HG03575 (cell line): ENCODE measurements around the gene TAPBPL.
"Not testable (repeated sequence)": the region's sequence is repeated elsewhere in the genome, so short reads cannot be mapped to it uniquely, and the experiment has no call there.

ENCODE experiments used
- ATAC-seq: cut with Tn5 transposase; IDR thresholded peaks from one replicate; pipeline ENCODE4 v1.9.1; 2021; ENCODE audit not compliant: unreplicated experiment, insufficient number of reproducible peaks, low FRiP score; ENCODE audit errors: extremely low read depth

The TAPBPL gene, protein sequence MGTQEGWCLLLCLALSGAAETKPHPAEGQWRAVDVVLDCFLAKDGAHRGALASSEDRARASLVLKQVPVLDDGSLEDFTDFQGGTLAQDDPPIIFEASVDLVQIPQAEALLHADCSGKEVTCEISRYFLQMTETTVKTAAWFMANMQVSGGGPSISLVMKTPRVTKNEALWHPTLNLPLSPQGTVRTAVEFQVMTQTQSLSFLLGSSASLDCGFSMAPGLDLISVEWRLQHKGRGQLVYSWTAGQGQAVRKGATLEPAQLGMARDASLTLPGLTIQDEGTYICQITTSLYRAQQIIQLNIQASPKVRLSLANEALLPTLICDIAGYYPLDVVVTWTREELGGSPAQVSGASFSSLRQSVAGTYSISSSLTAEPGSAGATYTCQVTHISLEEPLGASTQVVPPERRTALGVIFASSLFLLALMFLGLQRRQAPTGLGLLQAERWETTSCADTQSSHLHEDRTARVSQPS

DNA sequence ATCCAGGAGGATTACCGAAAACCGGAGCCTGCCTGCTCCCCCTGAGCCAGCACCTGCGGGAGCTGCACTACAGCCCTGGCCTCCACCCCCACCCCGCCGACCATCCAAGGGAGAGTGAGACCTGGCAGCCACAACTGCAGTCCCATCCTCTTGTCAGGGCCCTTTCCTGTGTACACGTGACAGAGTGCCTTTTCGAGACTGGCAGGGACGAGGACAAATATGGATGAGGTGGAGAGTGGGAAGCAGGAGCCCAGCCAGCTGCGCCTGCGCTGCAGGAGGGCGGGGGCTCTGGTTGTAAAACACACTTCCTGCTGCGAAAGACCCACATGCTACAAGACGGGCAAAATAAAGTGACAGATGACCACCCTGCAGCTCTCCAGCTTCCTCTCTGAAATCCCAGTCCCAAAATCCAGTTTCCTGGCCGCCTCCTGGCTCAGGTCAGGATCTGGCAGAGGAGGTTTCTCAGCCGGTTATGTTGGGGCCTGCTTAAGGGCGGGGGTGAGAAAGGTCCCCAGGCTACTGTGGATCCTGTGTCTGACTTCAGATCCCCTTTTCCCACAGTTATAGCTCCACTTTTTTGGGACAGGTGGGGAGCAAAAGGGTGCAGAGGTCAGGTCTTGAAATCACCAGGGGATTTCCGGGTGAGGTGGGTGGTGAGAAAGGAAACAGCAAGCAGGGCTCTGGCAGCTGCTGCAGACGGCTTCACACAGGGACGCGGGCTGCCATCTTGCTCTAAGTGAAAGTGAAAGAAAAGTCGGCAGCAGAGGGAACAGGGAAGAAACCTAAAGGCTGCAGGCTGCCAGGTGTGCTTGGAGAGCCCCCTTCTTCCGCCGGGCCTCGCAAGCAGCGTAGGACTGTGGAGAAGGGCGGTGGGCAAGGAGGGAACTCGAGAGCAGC, at the start of gene TAPBPL:
Gene TAPBPL (plus strand): TSS at position 695 of the 897 bp plus-strand sequence. CDS start 207 bp downstream, outside the sequence.
- ATAC-seq, result no peak

DNA sequence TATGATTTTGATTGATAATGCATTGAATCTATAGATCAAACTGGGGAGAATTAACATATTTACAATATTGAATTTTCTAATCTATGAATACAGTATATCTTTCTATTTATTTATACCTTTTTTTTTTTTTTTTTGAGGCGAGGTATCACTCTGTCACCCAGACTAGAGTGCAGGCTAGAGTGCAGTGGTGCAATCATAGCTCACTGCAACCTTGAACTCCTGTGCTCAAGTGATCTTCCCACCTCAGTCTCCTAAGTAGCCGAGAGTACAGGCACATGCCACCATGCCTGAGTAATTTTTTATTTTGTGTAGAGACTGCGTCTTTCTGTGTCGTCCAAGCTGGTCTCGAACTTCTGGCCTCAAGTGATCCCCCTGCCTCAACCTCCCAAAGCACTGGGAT, 47.5 kb upstream of the TAPBPL start:
- no peak for ATAC-seq

DNA sequence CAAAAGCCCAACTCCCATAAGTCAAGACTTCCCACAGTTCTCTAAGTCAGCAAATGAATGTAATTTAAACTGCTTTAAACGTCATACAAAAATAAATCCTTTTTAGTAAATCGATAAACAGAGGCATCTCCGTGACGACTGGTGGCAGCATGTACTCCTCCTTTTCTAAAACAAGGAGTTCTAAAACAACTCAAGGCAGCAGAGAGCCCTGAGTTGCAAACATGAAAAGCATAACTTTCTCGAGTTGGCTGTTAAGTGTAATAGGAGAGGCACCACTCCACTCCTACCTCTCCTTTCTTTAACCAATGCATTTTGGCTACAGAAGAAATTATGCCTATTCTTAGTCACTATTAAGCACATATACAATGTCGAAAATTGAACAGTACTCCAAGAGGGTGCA, 45.9 kb upstream of the TAPBPL start:
- ATAC-seq, result no peak

DNA sequence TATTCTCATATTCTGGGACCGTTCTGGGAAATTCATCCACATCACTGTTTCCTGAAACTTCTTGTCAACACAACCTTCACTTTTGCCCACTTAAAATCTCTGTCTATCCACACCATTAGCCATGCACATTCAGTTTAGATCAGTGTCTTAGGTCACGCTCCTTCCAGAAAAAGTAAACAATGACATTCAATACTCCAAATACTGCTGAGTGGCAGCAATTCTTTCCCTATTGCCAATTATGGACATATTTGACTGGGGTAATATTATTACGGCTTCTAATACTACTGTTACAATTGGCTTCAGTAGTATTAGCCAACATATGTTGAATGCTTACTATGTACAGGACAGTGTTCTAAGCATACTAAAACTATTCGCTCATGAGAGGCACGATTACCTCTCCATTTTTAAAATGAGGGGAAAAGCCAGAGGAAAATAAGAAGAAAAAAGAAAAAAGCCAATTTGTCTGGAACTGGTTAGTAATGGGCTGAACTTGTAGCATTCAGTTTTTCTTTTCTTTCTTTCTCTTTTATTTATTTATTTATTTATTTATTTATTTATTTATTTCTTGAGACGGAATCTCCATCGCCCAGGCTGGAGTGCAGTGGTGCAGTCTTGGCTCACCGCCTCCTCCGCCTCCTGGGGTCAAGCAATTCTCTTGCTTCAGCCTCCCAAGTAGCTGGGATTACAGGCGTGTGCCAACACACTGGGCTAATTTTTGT, 44.4 kb upstream of the TAPBPL start:
- ATAC-seq, result no peak

DNA sequence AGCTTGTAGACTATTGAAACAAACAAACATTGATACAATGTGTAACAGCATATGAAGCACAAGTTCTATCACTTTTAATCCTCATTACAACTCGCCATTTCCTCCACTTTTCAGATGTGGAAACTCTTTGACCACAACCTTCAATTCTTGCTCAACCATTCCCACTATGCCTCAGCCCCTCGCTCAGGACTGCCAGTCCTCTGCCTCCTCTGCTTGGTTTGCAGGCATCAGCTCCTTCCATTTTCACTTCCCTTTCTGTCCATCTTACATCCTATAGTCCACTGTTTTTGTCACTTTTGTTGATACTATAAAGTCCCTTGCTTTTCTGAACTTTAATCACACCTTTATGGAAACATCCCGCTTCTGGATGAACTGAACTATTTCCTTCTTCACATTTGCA, 35.2 kb upstream of the TAPBPL start:
- ATAC-seq, result no peak

DNA sequence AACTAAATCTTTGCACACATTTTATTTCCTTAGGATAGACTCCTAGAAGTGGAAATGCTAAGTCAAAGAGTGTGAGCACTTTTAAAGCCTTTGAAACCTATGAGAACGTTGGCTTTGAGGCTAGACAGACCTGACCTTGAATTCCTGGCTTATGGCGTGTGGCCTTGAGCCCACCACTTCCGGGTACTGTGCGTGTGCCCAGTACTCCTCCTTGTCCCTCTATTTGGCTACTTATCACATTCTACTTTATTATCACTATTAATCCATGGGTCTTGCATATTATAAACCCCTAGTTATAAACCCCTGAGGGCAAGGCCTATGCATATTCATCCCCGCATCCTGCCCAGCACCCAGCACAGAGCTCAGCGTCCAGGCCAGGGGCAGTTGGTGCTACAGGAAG, 33.0 kb upstream of the TAPBPL start:
- no peak for ATAC-seq

DNA sequence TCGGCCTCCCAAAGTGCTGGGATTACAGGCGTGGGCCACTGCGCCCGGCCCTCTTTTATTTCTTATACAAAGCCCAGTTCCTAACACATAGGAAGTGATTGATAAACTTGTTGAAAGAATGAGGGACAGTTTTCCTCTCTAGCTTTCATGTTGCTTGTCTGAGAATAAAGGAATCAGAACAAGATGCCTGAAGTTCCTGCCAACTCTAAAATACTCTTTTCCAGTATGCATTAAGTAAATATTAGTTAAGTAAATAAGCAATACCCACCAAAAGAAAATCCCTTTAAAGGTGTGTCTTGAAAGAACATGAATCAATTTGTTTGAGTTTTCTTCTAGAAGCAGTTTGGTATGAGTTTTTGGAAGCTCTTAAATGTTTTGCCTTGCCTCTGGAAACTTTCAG, 31.5 kb upstream of the TAPBPL start:
- no peak for ATAC-seq

DNA sequence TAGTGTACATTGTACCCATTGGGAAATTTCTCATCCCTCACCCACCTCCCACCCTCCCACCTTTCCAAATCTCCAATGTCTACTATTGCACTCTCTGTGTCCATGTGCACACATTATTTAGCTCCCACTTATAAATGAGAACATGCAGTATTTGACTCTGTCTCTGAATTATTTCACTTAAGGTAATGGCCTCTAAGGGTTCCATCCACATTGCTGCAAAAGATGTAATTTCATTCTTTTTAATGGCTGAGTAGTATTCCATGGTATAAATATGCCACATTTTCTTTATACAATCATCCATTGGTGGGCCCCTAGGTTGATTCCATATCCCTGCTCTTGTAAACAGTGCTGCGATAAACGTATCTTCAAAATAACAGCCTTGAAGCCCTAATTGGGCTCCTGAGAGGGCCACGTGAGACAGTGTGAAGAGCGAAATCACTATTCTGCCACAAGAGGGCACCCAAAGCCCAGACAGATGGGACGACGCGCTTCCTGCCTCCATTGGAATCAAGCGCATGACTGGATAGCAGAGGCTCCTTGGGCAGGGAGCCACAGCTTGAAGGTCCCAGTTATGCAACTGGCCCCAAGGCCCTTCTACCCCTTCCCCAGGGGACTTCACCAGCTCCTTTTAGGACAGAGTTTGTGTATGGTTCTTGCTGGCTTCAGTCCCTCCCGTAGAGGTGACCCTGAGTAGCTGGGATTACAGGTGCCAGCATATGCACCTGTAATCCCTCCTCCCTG, 28.4 kb upstream of the TAPBPL start:
- ATAC-seq, result no peak

DNA sequence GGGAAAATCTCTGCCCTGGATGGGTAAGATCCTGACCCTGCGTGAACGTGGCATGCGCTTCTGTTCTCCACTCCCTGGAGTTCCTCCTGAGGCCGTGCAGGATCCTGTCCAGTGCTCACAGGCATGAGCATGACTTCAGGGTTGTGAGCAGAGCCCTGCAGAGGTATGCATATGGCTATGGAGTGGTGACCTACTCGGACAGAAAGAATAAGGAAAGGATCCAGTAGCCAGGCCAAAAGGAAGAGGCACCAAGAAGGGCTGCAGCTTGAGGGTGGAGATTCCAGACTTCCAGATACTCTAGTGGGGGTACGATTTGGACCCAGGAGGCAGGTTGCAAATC, 27.9 kb upstream of the TAPBPL start:
- no peak for ATAC-seq

DNA sequence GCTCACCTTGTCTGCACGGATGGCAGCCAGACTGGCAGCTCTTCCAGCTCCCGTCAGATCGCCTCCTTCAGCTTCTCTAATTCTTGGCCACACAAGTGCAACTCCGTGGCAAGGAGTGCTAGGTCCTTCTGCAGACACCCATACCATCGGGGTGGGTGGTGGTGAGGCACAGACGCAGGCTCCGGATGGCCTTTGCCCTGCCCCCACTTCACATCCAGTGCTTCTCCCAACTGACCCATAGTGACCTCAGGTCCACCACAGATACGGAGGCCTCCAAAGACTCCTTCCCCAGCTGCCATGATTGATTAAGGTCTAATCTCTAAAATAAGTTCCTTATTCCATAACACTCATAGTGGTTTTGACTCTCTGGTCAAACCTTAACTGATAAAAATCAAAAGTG, 27.0 kb upstream of the TAPBPL start:
- ATAC-seq, result no peak

DNA sequence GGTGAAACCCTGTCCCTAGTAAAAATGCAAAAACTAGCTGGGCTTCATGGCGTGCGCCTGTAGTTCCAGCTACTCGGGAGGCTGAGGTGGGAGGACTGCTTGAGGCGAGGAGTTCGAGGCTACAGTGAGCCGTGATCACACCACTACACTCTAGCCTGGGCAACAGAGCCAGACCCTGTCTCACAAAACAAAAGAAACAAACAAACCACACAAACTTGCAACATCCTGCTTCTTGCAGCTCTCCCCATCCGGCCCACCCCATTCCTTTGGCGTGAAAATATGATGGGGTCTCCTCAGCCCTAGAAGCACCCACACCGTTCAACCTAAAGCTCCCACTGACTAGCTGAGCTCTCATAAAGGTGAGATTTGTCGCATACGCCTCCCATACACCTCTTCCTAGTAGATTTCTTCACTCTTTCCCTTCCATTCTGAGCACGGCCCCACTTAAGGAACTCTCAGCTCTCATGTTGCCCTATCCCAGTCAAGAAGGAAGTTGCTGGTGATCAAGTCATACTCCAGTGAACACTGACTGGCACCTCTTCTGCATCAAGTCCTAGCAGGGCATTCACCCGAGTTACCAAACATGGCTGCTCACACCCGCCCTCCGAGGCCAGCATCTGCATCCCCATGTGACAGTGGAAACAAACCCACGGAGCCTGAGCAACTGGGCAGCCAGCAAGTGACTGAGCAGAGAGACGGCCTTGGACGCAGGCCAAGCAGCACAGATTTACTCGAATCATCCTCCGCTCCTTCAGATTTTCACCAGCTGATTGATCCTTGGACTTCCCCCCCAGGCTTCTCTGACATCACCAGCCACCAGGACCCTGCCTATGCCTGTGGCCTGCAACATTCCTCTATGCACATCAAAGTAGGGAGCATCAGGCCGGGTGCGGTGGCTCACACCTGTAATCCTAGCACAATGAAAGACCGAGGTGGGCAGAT, 26.0 kb upstream of the TAPBPL start:
- no peak for ATAC-seq

DNA sequence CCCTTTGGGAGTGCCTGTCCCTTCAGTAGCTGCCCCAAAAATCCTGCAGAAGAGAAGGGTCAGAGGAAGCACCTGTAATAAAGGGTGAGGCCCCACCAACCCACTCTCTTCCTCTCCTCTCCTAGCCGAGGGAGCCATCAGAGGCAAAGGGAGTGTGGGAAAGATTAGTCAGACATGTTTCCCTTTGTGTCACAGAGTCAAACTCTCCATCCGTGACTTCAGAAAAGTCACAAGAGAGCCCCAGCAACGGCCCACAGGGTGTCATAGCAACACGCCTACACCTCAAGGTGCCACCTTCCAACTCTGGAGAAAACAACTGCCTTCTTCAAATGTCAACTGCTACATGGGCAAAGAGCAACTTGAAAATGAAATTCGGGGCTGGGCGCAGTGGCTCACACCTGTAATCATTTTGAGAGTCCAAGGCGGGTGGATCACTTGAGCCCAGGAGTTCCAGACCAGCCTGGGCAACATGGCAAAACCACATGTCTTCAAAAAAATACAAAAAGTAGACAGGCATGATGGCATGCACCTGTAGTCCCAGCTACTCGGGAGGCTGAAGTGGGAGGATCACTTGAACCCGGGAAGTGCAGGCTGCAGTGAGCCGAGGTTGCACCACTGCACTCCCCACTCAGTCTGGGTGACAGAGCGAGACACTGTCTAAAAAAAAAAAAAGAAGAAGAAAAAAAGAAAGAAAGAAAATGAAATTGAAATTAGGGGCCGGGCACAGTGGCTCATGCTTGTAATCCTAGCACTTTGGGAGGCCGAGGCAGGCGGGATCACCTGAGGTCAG, 24.8 kb upstream of the TAPBPL start:
- no peak for ATAC-seq

DNA sequence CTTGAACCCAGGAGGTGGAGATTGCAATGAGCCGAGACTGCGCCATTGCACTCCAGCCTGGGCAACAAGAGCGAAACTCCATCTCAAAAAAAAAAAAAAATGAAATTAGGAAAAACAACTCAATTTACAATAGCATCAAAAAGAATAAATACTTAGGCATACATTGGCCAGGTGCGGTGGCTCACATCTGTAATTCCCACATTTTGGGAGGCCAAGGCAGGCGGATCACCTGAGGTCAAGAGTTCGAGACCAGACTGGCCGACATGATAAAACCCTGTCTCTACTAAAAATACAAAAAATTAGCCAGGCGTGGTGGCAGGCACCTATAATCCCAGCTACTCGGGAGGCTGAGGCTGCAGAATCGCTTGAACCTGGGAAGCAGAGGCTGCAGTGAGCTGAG, 24.0 kb upstream of the TAPBPL start:
- ATAC-seq, result not testable (repeated sequence)

DNA sequence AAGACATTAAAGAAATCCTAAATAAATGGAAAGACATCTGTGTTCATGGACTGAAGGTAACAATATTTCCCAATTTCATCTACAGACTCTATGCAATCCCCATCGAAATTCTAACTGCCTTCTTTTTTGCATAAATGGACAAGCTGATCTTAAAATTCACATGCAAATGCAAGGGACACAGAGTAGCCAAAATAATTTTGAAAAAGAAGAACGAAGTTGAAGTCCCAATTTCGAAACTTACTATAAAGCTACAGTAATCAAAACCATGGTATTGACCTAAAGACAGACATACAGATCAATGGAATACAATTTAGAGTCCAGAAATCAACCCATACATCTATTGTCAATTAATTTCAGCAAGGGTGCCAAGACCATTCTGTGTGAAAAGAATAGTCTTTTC, 23.5 kb upstream of the TAPBPL start:
- ATAC-seq, result no peak

DNA sequence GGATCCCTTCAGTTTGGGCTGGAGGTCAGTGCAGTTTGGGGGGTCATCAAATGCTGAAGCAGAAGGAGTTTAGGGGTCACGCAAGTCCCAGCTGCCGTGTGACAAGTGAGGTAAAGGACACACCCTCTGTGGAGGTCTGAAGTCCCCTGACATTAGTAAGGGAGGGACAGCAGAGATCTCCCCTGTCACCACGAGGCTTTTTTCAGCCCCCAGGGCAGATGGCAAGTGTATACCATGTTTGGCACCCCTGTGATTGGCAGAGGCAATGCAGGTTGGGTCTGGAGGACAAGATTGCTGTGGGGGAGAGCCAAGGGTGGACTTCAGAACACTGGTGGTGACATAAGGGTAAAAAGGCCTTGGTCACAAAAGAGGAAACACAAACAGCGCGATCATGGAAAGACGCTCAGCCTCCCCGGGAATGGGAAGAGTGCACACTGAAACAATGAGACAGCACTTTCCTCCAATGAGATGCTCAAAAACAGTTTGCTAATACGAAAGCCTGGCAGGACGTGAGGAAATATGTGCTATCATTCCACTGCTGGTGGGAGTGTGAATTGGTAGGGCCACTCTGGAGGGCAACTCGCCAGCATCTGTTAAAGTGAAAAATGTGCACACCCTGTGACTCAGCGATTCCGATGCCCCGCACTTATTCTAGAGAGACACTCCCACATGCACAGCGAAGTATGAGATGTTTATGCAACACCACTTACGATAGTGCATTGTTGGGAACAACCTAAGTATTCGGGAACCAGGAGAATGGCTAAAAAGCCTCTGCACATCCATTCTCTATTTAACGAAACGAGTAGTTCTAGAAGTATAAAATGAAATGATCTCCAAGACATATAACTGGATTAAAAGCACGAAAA, 21.5 kb upstream of the TAPBPL start:
- ATAC-seq, result no peak

DNA sequence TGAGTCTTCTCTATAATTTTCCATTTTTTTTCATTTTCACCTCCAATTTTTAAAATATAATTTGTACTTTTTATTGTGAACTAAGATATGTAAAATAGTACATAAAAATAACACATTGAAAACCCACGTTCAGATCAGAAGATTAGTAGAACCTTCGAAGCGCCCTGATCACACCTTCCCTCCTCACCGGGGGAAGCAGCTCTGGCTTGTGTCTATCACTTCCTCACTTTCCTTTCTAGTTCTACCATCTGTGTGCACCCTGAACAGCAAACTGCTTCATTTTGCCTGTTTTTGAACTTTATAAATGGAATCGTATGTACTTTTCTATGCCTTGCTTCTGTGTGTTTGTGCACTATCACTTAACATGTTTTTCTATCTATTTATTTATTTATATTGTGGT, 18.9 kb upstream of the TAPBPL start:
- no peak for ATAC-seq
